H1 (cell line): ENCODE measurements around the gene VPS11. TPM values are rescaled to one million over a fixed set of nuclear protein-coding genes. Genes with fewer than 3 reads are reported as not detected.
A peak's percentile ranks its signal among the peaks of the same experiment; 100 is the strongest.

ENCODE experiments used
- CTCF ChIA-PET: fragments of 300-600 bp; sonication (Branson Sonifier 250); formaldehyde crosslinking; loops from one replicate; lab custom pipeline; 2021; ENCODE audit not compliant: partially characterized antibody; lab: Charles Lee
- POLR2A ChIA-PET: fragments of 300-600 bp; sonication (Branson Sonifier 250); formaldehyde crosslinking; loops from one replicate; lab custom pipeline; 2021; ENCODE audit warnings: inconsistent platforms; ENCODE audit not compliant: partially characterized antibody; lab: Charles Lee
- DNase-seq, 2 experiments: peaks; one replicate each; pipeline versions ENCODE4 v3.0.0 to v3.0.0-alpha.2; 2010 to 2022; ENCODE audit warnings: low spot score in 2 of 2, low read depth in 1 of 2, mixed read lengths in 1 of 2
- FAIRE-seq: peaks from 2 replicates; lab custom pipeline; 2011; peaks lifted over from hg19 to GRCh38; lab: Jason Lieb, UNC
- H2AFZ ChIP-seq: 2 replicates; pipeline ENCODE4 v1.8.1; 2012; ENCODE audit warnings: low read length, inconsistent platforms
- H2AK5ac ChIP-seq: 2 replicates; pipeline ENCODE4 v1.6.1; 2013; ENCODE audit warnings: low read depth, low read length
- H2BK120ac ChIP-seq: replicated peaks from 2 replicates; pipeline ENCODE3; 2013; ENCODE audit warnings: low read depth, low read length, inconsistent platforms
- H2BK12ac ChIP-seq: 2 replicates; pipeline ENCODE4 v1.6.1; 2013; ENCODE audit warnings: low read depth, low read length
- H2BK15ac ChIP-seq: 2 replicates; pipeline ENCODE4 v1.6.1; 2013; ENCODE audit warnings: low read length
- H2BK20ac ChIP-seq: 2 replicates; pipeline ENCODE4 v1.6.1; 2013; ENCODE audit warnings: low read length
- H2BK5ac ChIP-seq: 2 replicates; pipeline ENCODE4 v1.6.1; 2013; ENCODE audit warnings: low read depth, low read length
- H3K14ac ChIP-seq: 2 replicates; pipeline ENCODE4 v1.6.1; 2013; ENCODE audit warnings: inconsistent platforms; ENCODE audit not compliant: insufficient read length
- H3K18ac ChIP-seq: 2 replicates; pipeline ENCODE4 v1.6.1; 2013; ENCODE audit warnings: low read length; ENCODE audit errors: extremely low read depth
- H3K23ac ChIP-seq: 2 replicates; pipeline ENCODE4 v1.6.1; 2013; ENCODE audit warnings: inconsistent platforms; ENCODE audit not compliant: insufficient read length
- H3K23me2 ChIP-seq: 2 replicates; pipeline ENCODE4 v1.6.1; 2013; ENCODE audit warnings: low read depth, low read length
- H3K27ac ChIP-seq: 2 replicates; pipeline ENCODE4 v1.6.1; 2011; ENCODE audit warnings: low read depth, low read length, inconsistent platforms
- H3K27me3 ChIP-seq, 4 experiments: replicated peaks in 1 of 4; 1 replicate in 1 of 4; 2 replicates in 3 of 4; pipeline versions ENCODE4 v1.6.1 to v1.8.1; 2011 to 2013; ENCODE audit warnings: low read length in 3 of 4, mild to moderate bottlenecking in 3 of 4, inconsistent platforms in 2 of 4, mixed read lengths in 2 of 4, moderate library complexity in 1 of 4; ENCODE audit not compliant: control insufficient read depth in 3 of 4, insufficient read depth in 3 of 4; ENCODE audit errors: extremely low read depth in 1 of 4
- H3K36me3 ChIP-seq, 4 experiments: 2 replicates each; pipeline versions ENCODE4 v1.6.1 to v1.8.1; 2011 to 2013; ENCODE audit warnings: mild to moderate bottlenecking in 4 of 4, low read length in 3 of 4, moderate library complexity in 2 of 4, control low read depth in 1 of 4, inconsistent platforms in 1 of 4; ENCODE audit not compliant: insufficient read depth in 4 of 4, control insufficient read depth in 2 of 4
- H3K4ac ChIP-seq: replicated peaks from 2 replicates; pipeline ENCODE3; 2013; ENCODE audit warnings: low read length, low read depth, mixed read lengths, inconsistent platforms; ENCODE audit not compliant: insufficient read length
- H3K4me1 ChIP-seq, 4 experiments: replicated peaks in 1 of 4; 1 replicate in 1 of 4; 2 replicates in 3 of 4; pipeline versions ENCODE4 v1.6.1 to v1.8.1; 2011 to 2013; ENCODE audit warnings: low read length in 3 of 4, inconsistent platforms in 2 of 4, mixed read lengths in 1 of 4; ENCODE audit not compliant: insufficient read depth in 4 of 4, control insufficient read depth in 3 of 4
- H3K4me2 ChIP-seq, 2 experiments: 2 replicates each; pipeline versions ENCODE4 v1.6.1 to v1.8.1; 2011 to 2013; ENCODE audit warnings: low read depth in 2 of 2, low read length in 2 of 2, control low read depth in 1 of 2, inconsistent platforms in 1 of 2, mild to moderate bottlenecking in 1 of 2; ENCODE audit not compliant: insufficient read depth in 1 of 2
- H3K4me3 ChIP-seq, 4 experiments: fragments of 200-600, 300-600 bp in 1 of 4; sonication (generic), shearing (Covaris generic), sonication (Bioruptor Twin) in 1 of 4; 2 replicates each; pipeline versions ENCODE4 v1.5.1 to v1.8.1; 2011 to 2016; ENCODE audit warnings: low read length in 4 of 4, low read depth in 3 of 4, control low read depth in 2 of 4, inconsistent platforms in 2 of 4, mild to moderate bottlenecking in 2 of 4, mixed read lengths in 1 of 4, moderate library complexity in 1 of 4; ENCODE audit not compliant: insufficient read depth in 2 of 4; ENCODE audit errors: extremely low read depth in 1 of 4
- H3K56ac ChIP-seq: replicated peaks from 2 replicates; pipeline ENCODE3; 2013; ENCODE audit warnings: low read depth, mild to moderate bottlenecking, mixed read lengths, low read length, inconsistent platforms; ENCODE audit not compliant: insufficient read length
- H3K79me1 ChIP-seq: 2 replicates; pipeline ENCODE4 v1.6.1; 2013; ENCODE audit warnings: low read depth, low read length, control low read depth
- H3K79me2 ChIP-seq, 2 experiments: 2 replicates each; pipeline versions ENCODE4 v1.6.1 to v1.8.1; 2012 to 2013; ENCODE audit warnings: low read length in 2 of 2, mild to moderate bottlenecking in 2 of 2, inconsistent platforms in 1 of 2; ENCODE audit not compliant: insufficient read depth in 2 of 2, control insufficient read depth in 1 of 2
- H3K9ac ChIP-seq, 4 experiments: replicated peaks in 1 of 4; 1 replicate in 1 of 4; 2 replicates in 3 of 4; pipeline versions ENCODE4 v1.6.1 to v1.8.1; 2011 to 2013; ENCODE audit warnings: low read depth in 3 of 4, low read length in 3 of 4, control low read depth in 2 of 4, mild to moderate bottlenecking in 2 of 4, moderate library complexity in 2 of 4, inconsistent platforms in 1 of 4; ENCODE audit errors: extremely low read depth in 1 of 4
- H3K9me3 ChIP-seq, 2 experiments: 2 replicates each; pipeline versions ENCODE4 v1.6.1 to v1.8.1; 2012 to 2013; ENCODE audit warnings: mild to moderate bottlenecking in 2 of 2, moderate library complexity in 2 of 2, control low read depth in 1 of 2, inconsistent platforms in 1 of 2, low read depth in 1 of 2, low read length in 1 of 2, mixed read lengths in 1 of 2; ENCODE audit not compliant: insufficient read depth in 2 of 2
- H4K20me1 ChIP-seq, 2 experiments: replicated peaks in 1 of 2; 2 replicates each; pipeline versions ENCODE3 to v1.8.1; 2011 to 2013; ENCODE audit warnings: inconsistent platforms in 2 of 2, low read length in 2 of 2, mild to moderate bottlenecking in 1 of 2; ENCODE audit not compliant: insufficient read depth in 2 of 2, control insufficient read depth in 1 of 2
- H4K5ac ChIP-seq: 2 replicates; pipeline ENCODE4 v1.6.1; 2013; ENCODE audit warnings: low read length, low read depth, mixed read lengths, inconsistent platforms; ENCODE audit not compliant: insufficient read length
- H4K8ac ChIP-seq: 2 replicates; pipeline ENCODE4 v1.8.0; 2013; ENCODE audit warnings: mild to moderate bottlenecking, moderate library complexity, low read length, inconsistent platforms; ENCODE audit not compliant: insufficient read depth; ENCODE audit errors: extremely low read depth
- H4K91ac ChIP-seq: replicated peaks from 2 replicates; pipeline ENCODE3; 2013; ENCODE audit warnings: low read length, mixed read lengths, inconsistent platforms; ENCODE audit not compliant: insufficient read length
- HDAC6 ChIP-seq: IDR thresholded peaks from one replicate; pipeline ENCODE4 v1.7.1; 2012; ENCODE audit warnings: low read depth, mild to moderate bottlenecking, inconsistent platforms, low read length, moderate library complexity
- RFX5 ChIP-seq: IDR thresholded peaks from 2 replicates; pipeline ENCODE4 v1.6.1; 2011; ENCODE audit warnings: low read depth, low read length, improper control_type of control experiment, borderline replicate concordance
- RNF2 ChIP-seq: fragments of 200-900, 300-1000 bp; sonication (generic); IDR thresholded peaks from 2 replicates; pipeline ENCODE4 v1.7.1; 2016; ENCODE audit warnings: borderline replicate concordance, low read depth, mild to moderate bottlenecking, antibody characterized with exemption, low read length; ENCODE audit not compliant: poor library complexity, severe bottlenecking; ENCODE audit errors: missing control alignments
- TAF1 ChIP-seq: IDR thresholded peaks from 2 replicates; pipeline ENCODE4 v1.6.1; 2011; ENCODE audit warnings: mild to moderate bottlenecking, low read depth, low read length
- WGBS, 2 experiments: shearing (Covaris generic) in 1 of 2; methylation state at CpG; one replicate each; pipeline versions ENCODE4 v1.1.6 to v1.1.7; 2013 to 2015; ENCODE audit warnings: low lambda C conversion rate in 2 of 2, mixed read lengths in 2 of 2, inconsistent platforms in 1 of 2, low coverage in 1 of 2, missing lambda C conversion rate in 1 of 2; ENCODE audit not compliant: insufficient replicate concordance in 2 of 2, insufficient coverage in 1 of 2, insufficient read length in 1 of 2; ENCODE audit errors: extremely low coverage in 1 of 2, missing lambda C conversion rate in 1 of 2; 5-methylcytosine and 5-hydroxymethylcytosine counted together
- polyA plus RNA-seq, 7 experiments: library from polyadenylated mRNA; depleted of rRNA in 3 of 7; stranded (reverse) in 5 of 7; unstranded in 2 of 7; fragments of >200 nt in 5 of 7; fragments of 200-250 nt in 2 of 7; gene quantifications; 1 replicate in 5 of 7; 2 replicates in 1 of 7; 4 replicates in 1 of 7; pipeline versions ENCODE4 v1.2.1 to v1.2.3, GENCODE V29; 2011 to 2013; ENCODE audit warnings: missing spikeins in 2 of 7, mixed read lengths in 2 of 7
- total RNA-seq: library from RNA; stranded (reverse); fragmentation: NEBNext Ultra II Directional; extraction: Animal tissue kit (Norgen Biotek cat#: 25700); gene quantifications from 2 replicates; pipeline ENCODE4 v1.2.1, GENCODE V29; 2021

VPS11 gene
- total and polyA plus RNA-seq, 2 of the 8 experiments (the other 6 are each of a cell fraction or from before 2014, with no cell fraction given): 13.1 to 15.5 TPM

DNA sequence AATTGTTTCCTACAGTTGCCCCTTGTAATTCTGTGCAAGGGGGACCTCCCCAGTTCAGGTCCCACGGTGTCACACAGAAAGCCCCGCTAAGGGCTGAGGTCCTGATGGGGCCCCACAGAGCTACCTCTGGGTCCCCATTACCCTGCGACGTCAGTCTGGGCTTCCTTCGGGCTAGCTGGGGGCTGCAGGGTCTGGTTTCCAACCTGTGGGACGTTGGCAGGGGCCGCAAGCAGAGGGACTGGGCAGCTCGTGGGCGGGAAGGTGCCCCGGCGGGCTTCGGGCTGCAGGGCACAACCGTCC, 37.6 kb upstream of the VPS11 start:
- Histone ChIP-seq H4K20me1 (peaks cover 3 to 13% of the 10 kb centered on the region in 2 experiments), H3K9me3 (no peaks in the 10 kb centered on the region), H3K18ac (peak overlapping the region; percentile 91), H2BK15ac (no peak overlapping the region), H3K79me2 (peaks cover 0 to 19% of the 10 kb centered on the region in 2 experiments; a peak in 1 of 4 replicates), H3K79me1 (peaks cover 15% of the 10 kb centered on the region), H4K8ac (peak overlapping the region; percentile 47; the same call in 1 of the 2 replicates), H3K23me2 (peaks cover 7% of the 10 kb centered on the region; the same call in 1 of the 2 replicates), H4K91ac (no peak overlapping the region), H2BK12ac (no peak overlapping the region), H2BK120ac (no peak overlapping the region), H4K5ac (no peak overlapping the region), H3K4ac (no peak overlapping the region), H3K27ac (peak overlapping the region; percentile 89; the same call in 1 of the 2 replicates), H2AFZ (no peak overlapping the region), H3K4me2 (peak overlapping the region; percentile 81 to 82), H3K56ac (peak overlapping the region; percentile 93), H2BK20ac (no peak overlapping the region), H3K36me3 (peaks cover 6 to 36% (median 14%) of the 10 kb centered on the region in 4 experiments), H3K4me1 (peaks cover 6 to 13% (median 10%) of the 10 kb centered on the region in 4 experiments), H3K27me3 (no peaks in the 10 kb centered on the region), H3K9ac (peak overlapping the region; percentile 56 to 98 (median 92); a peak in 6 of 7 replicates), H3K14ac (no peak overlapping the region), H3K23ac (no peak overlapping the region), H3K4me3 (peak overlapping the region; percentile 64 to 84 (median 74)), H2AK5ac (no peak overlapping the region), H2BK5ac (peak overlapping the region; percentile 98; the same call in 1 of the 2 replicates)
- 4% methylated on average over 13 of the region's 13 CpGs; no CpG with 5 or more reads in 1 of the 2 experiments for WGBS, 2 experiments
- TF ChIP-seq RFX5: no peak
- no peak for TF ChIP-seq RNF2
- TF ChIP-seq TAF1: no peak
- TF ChIP-seq HDAC6: no peak
- DNase-seq (no peak), FAIRE-seq (no peak)
- ChIA-PET CTCF (interaction anchor here (0.9 to 3.1 kb wide), 7 partner anchors 9 to 53 kb away, joined by 3 to 12 read pairs (median 3); partner anchors contain the start of genes RPS25, TRAPPC4 and VPS11), POLR2A (interaction anchor here (0.9 to 9.7 kb wide), 10 partner anchors 12 to 239 kb away, joined by 3 to 224 read pairs (median 5); partner anchors contain the start of genes DDX6, DPAGT1, HYOU1 and RPS25)
